ENCODE measurements around the gene SYT11. TPM values are rescaled to one million over a fixed set of nuclear protein-coding genes. Genes with fewer than 3 reads are reported as not detected.

Gene SYT11
- total and polyA plus RNA-seq, 10 of the 15 experiments (the other 5 are each of a cell fraction or from before 2014, with no cell fraction given) = 7.7 to 21.2 (median 13.5) TPM

- no peaks in the 10 kb centered on the region for H3K27me3 ChIP-seq (replicated peaks in 1 of 2; ENCODE audit: control insufficient read depth in 2 of 2, insufficient read depth in 2 of 2, low read length in 1 of 2)
- H4K20me1 ChIP-seq (ENCODE audit: control insufficient read depth, insufficient read depth) = no peaks in the 10 kb centered on the region
- BruUV-seq (replicated peaks) = no TSS peak
- H3K79me2 ChIP-seq (ENCODE audit: control insufficient read depth, insufficient read depth, low read length) = peaks cover 22% of the 10 kb centered on the region
- peak within 1 kb of the TSS; percentile 72 for H3K4me2 ChIP-seq (ENCODE audit: control insufficient read depth, insufficient read depth)
- ATAC-seq = peak; percentile 69
- peak within 1 kb of the TSS; percentile 79 for H2AFZ ChIP-seq (ENCODE audit: control insufficient read depth, low read depth, low read length)
- SMC1A ChIA-PET (ENCODE audit: uncharacterized antibody, unreplicated experiment) = interaction anchor here (0.6 to 6.6 kb wide), 10 partner anchors 16 to 606 kb away, joined by 3 to 29 read pairs (median 4); no protein-coding TSS in a partner anchor
- H3K9ac ChIP-seq (ENCODE audit: control insufficient read depth, insufficient read depth, low read length) = peak within 1 kb of the TSS; percentile 95
- peak within 1 kb of the TSS; percentile 83 for H3K4me3 ChIP-seq
- H3K9me3 ChIP-seq (replicated peaks; ENCODE audit: control insufficient read depth, insufficient read depth, low read length) = no peaks in the 10 kb centered on the region
- intact Hi-C loops (cut with micrococcal nuclease; ENCODE audit: unreplicated experiment) (loop anchor here (2.0 to 10.0 kb wide), 3 partner anchors 78 to 198 kb away; partner anchors contain the start of genes KHDC4, LAMTOR2 and UBQLN4), in situ Hi-C loops (cut with MboI) (no loop called here)
- peak within 1 kb of the TSS; percentile 84 for H3K27ac ChIP-seq (ENCODE audit: control insufficient read depth, insufficient read depth)
- 12% methylated on average over 46 of the region's 46 CpGs for WGBS (ENCODE audit: insufficient coverage, insufficient replicate concordance, low lambda C conversion rate, missing lambda C conversion rate)
- H3K36me3 ChIP-seq (ENCODE audit: control insufficient read depth in 2 of 2, insufficient read depth in 2 of 2, low read length in 1 of 2) = peaks cover 0 to 7% of the 10 kb centered on the region in 2 experiments; a peak in 2 of 4 replicates
- CTCF ChIA-PET = interaction anchor here (0.7 to 2.7 kb wide), 4 partner anchors 10 to 209 kb away, joined by 3 to 6 read pairs (median 4); no protein-coding TSS in a partner anchor
- H3K4me1 ChIP-seq (ENCODE audit: control insufficient read depth, insufficient read depth, low read length) = peaks cover 15% of the 10 kb centered on the region
- POLR2A ChIA-PET = interaction anchor here (0.7 to 2.1 kb wide), 11 partner anchors 10 to 124 kb away, joined by 3 to 7 read pairs (median 3); partner anchors contain the start of genes ARHGEF2 and KHDC4
- DNase-seq (ENCODE audit: low read depth, low spot score) = peak; percentile 89
- RAD21 ChIA-PET (ENCODE audit: unreplicated experiment) = interaction anchor here (0.5 to 2.3 kb wide), 9 partner anchors 9 to 582 kb away, joined by 3 to 7 read pairs (median 3); no protein-coding TSS in a partner anchor
- FAIRE-seq = peak; percentile 81
- TF ChIP-seq ZNF24 (IDR thresholded peaks at IDR 0.05) (no peak), NFYA (IDR thresholded peaks at IDR 0.05; ENCODE audit: borderline replicate concordance, low read depth, low read length) (no peak), ZNF274 (IDR thresholded peaks at IDR 0.05; ENCODE audit: insufficient read depth, insufficient read length) (no peak), ZBTB11 (CRISPR knock-in tag; IDR thresholded peaks at IDR 0.05) (no peak), BCL3 (IDR thresholded peaks at IDR 0.05; ENCODE audit: borderline replicate concordance, insufficient read depth, low read depth, low read length, poor library complexity, severe bottlenecking) (no peak), ZSCAN29 (IDR thresholded peaks at IDR 0.05) (no peak), ZNF687 (IDR thresholded peaks at IDR 0.05) (no peak), RB1 (IDR thresholded peaks at IDR 0.05; ENCODE audit: borderline replicate concordance) (peak; percentile 55; the same call in 1 of the 2 replicates), GABPA (IDR thresholded peaks at IDR 0.05; ENCODE audit: low read depth) (peak; percentile 69; the same call in 1 of the 2 replicates), CREM (IDR thresholded peaks at IDR 0.05; ENCODE audit: low read depth) (peak; percentile 87), CBFB (IDR thresholded peaks at IDR 0.05; ENCODE audit: low read depth) (peak; percentile 41; the same call in 1 of the 2 replicates)
Observed at GRCh38 chr1:155856975-155857930, 2.1 kb upstream of the SYT11 start, which contains the start of gene GON4L. Gene GON4L (minus strand): TSS chr1:155857214. CDS start chr1:155853780, 3,434 bp downstream.

Data from GM12878 (cell line).